ENCODE data around the gene STEAP3. TPM values are rescaled to one million over a fixed set of nuclear protein-coding genes. Genes with fewer than 3 reads are reported as not detected.

The STEAP3 gene
- polyA plus RNA-seq, 4 donors: 1.3 to 19.2 (median 3.2) TPM

DNA sequence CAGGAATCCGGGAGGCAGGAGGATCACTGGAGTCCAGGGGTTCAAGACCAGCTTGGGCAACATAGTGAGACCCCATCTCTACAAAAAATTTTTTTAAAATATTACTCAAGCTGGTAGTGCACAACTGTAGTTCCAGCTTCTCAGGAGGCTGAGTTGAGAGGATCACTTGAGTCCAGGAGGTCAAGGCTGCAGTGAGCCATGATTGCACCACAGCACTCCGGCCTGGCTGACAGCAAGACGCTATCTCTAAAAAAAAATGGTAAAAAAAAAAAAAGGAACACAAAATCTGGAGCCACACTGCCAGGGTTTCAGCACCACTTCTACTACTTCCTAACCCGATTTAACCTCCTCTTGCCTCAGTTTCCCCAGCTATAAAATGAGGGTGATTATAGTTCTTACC, 57.0 kb downstream of the STEAP3 start:
- DNase-seq: no peak
- Histone ChIP-seq H3K4me3 (ENCODE audit: low read depth in 1 of 3, low read length in 3 of 3) (no peak overlapping the region), H3K4me1 (ENCODE audit: control insufficient read depth in 3 of 3, insufficient read depth in 2 of 3, low read depth in 1 of 3, low read length in 2 of 3) (no peaks in the 10 kb centered on the region), H3K36me3 (ENCODE audit: control insufficient read depth in 3 of 3, insufficient read depth in 2 of 3, low read depth in 1 of 3, low read length in 3 of 3) (no peaks in the 10 kb centered on the region), H3K27me3 (ENCODE audit: control insufficient read depth in 3 of 3, insufficient read depth in 3 of 3, low read length in 3 of 3) (peaks cover 0 to 5% (median 0%) of the 10 kb centered on the region in 3 donors), H3K27ac (ENCODE audit: low read depth in 1 of 3, low read length in 2 of 3) (no peak overlapping the region), H3K9me3 (ENCODE audit: control insufficient read depth in 2 of 2, insufficient read depth in 1 of 2, low read depth in 1 of 2, low read length in 1 of 2) (no peaks in the 10 kb centered on the region)
- WGBS, 3 donors: 61 to 78% (median 69%) methylated on average over 4 of the region's 4 CpGs
- FAIRE-seq: no peak

DNA sequence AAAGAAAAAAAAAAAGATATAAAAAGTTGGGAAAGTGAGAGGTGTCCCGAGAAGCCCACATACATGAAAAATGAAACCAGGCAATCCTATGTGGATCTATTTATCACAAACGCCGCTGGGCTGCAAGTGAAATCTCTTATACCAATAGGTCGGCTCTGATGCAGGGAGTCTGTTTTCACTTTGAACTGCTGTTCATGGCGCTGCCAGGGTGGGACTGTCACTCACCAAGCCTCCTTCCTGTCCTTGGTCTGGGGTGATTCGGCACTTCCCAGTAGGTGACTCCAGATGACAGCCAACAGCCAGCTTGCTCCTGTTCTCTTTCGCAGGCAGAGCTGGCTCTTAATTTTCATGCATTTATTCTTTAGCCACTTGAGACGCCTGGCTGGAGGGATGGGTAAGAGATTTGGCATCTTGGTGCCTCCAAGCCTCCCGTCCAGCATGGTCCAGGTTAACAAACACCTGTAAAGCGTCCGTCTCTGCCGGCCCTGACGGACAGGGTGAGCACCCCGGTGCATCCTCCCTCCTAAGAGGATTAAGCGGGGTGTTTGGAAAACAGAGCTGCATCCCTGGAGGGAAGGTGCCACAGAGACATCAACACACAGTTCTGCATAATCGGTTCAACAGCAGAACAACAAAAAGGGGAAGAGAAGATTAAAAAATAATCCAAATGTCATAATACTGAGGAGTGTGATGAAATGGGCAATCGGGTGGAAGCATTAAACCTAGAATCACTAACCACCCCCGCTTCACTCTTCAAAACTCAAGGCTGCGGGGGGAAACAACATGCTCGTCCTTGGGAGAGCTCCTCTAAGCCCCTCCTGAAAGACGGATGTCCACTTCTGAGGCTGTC, 58.7 kb downstream of the STEAP3 start:
- DNase-seq: no peak
- Histone ChIP-seq H3K9me3 (ENCODE audit: control insufficient read depth in 2 of 2, insufficient read depth in 1 of 2, low read depth in 1 of 2, low read length in 1 of 2) (no peaks in the 10 kb centered on the region), H3K27me3 (ENCODE audit: control insufficient read depth in 3 of 3, insufficient read depth in 3 of 3, low read length in 3 of 3) (peaks cover 0 to 5% (median 0%) of the 10 kb centered on the region in 3 donors), H3K4me3 (ENCODE audit: low read depth in 1 of 3, low read length in 3 of 3) (no peak overlapping the region), H3K27ac (ENCODE audit: low read depth in 1 of 3, low read length in 2 of 3) (no peak overlapping the region), H3K4me1 (ENCODE audit: control insufficient read depth in 3 of 3, insufficient read depth in 2 of 3, low read depth in 1 of 3, low read length in 2 of 3) (no peaks in the 10 kb centered on the region), H3K36me3 (ENCODE audit: control insufficient read depth in 3 of 3, insufficient read depth in 2 of 3, low read depth in 1 of 3, low read length in 3 of 3) (no peaks in the 10 kb centered on the region)
- WGBS, 3 donors: 75 to 80% (median 78%) methylated on average over 21 of the region's 21 CpGs
- FAIRE-seq: no peak

DNA sequence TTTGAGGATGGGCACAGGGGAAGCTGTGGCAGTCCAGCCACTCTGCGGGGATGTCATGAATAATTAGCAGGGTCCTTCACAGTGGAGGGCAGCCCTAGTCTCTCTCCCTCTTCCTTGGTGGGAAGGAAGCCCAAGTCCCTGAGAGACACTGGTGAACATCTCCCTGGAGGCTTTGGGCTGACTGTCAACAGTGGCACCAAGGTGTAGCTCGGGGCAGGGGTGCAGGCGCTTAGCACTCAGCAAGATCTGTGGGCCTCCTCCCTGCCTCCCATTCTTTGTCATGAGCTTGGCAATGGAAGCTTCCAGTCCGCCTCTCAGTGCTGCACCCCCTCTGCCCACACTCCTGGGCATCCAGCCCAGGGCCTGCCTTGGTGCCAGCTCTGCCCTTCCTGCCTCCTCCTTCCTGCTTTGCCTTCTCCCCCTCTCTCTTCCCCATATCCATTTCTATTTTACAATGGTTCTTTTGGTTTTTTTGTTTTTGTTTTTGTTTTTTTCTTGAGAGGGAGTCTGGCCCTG, 59.4 kb downstream of the STEAP3 start:
- Histone ChIP-seq H3K27me3 (ENCODE audit: control insufficient read depth in 3 of 3, insufficient read depth in 3 of 3, low read length in 3 of 3) (peaks cover 0 to 5% (median 0%) of the 10 kb centered on the region in 3 donors), H3K9me3 (ENCODE audit: control insufficient read depth in 2 of 2, insufficient read depth in 1 of 2, low read depth in 1 of 2, low read length in 1 of 2) (no peaks in the 10 kb centered on the region), H3K36me3 (ENCODE audit: control insufficient read depth in 3 of 3, insufficient read depth in 2 of 3, low read depth in 1 of 3, low read length in 3 of 3) (no peaks in the 10 kb centered on the region), H3K27ac (ENCODE audit: low read depth in 1 of 3, low read length in 2 of 3) (no peak overlapping the region), H3K4me1 (ENCODE audit: control insufficient read depth in 3 of 3, insufficient read depth in 2 of 3, low read depth in 1 of 3, low read length in 2 of 3) (no peaks in the 10 kb centered on the region), H3K4me3 (ENCODE audit: low read depth in 1 of 3, low read length in 3 of 3) (no peak overlapping the region)
- FAIRE-seq (no peak), DNase-seq (no peak)
- 79 to 93% (median 82%) methylated on average over 4 of the region's 4 CpGs for WGBS, 3 donors

DNA sequence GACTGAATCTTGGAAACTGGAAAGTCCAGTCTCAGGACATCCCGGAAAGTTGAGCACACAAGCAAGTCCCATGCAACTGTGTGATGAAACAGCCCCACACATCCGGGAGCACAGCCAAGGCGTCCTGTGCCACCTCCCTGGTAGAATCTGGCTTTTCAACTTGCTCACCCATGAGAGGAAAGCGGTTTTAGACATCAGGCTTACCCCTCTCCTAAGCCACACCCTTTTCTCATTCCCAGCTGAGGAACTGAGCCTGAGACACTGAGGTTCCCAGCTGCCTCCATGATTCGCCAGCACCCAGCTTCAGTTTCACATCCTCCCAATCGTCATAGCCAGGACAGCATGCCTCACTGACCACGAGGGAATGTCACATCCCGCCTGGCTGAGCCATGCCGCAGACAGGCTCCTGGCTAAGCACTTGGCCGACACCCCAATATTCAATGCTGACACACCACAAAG, 60.3 kb downstream of the STEAP3 start:
- no peaks in the 10 kb centered on the region for H3K36me3 ChIP-seq (ENCODE audit: control insufficient read depth in 3 of 3, insufficient read depth in 2 of 3, low read depth in 1 of 3, low read length in 3 of 3)
- DNase-seq (no peak), FAIRE-seq (no peak)
- H3K4me3 ChIP-seq (ENCODE audit: low read depth in 1 of 3, low read length in 3 of 3): no peak overlapping the region
- no peak overlapping the region for H3K27ac ChIP-seq (ENCODE audit: low read depth in 1 of 3, low read length in 2 of 3)
- H3K4me1 ChIP-seq (ENCODE audit: control insufficient read depth in 3 of 3, insufficient read depth in 2 of 3, low read depth in 1 of 3, low read length in 2 of 3): no peaks in the 10 kb centered on the region
- 67 to 74% (median 69%) methylated on average over 10 of the region's 10 CpGs for WGBS, 3 donors
- peaks cover 0 to 5% (median 0%) of the 10 kb centered on the region in 3 donors for H3K27me3 ChIP-seq (ENCODE audit: control insufficient read depth in 3 of 3, insufficient read depth in 3 of 3, low read length in 3 of 3)
- H3K9me3 ChIP-seq (ENCODE audit: control insufficient read depth in 2 of 2, insufficient read depth in 1 of 2, low read depth in 1 of 2, low read length in 1 of 2): no peaks in the 10 kb centered on the region

DNA sequence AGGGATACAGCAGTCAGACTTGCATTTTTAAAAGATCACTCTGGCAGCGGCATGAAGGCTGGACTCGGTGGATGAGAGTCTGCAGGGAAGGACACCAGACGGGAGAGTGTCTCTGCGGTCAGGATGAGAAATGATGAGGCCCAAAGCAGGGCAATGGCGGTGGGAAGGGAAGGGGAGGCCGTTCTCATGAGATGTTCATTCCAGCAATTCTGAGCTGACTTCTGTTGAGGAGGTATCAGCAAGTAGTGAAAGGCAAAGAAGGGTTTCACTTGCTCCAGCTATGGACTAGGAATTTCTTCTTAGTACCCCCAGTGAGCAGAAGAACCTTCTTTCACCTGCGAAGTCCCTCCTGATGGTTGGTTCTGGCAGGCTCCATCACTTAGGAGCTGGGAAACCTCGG, 63.0 kb downstream of the STEAP3 start:
- H3K27ac ChIP-seq (ENCODE audit: low read depth in 1 of 3, low read length in 2 of 3): no peak overlapping the region
- 78 to 83% (median 81%) methylated on average over 8 of the region's 8 CpGs for WGBS, 3 donors
- no peaks in the 10 kb centered on the region for H3K9me3 ChIP-seq (ENCODE audit: control insufficient read depth in 2 of 2, insufficient read depth in 1 of 2, low read depth in 1 of 2, low read length in 1 of 2)
- H3K27me3 ChIP-seq (ENCODE audit: control insufficient read depth in 3 of 3, insufficient read depth in 3 of 3, low read length in 3 of 3): peaks cover 0 to 5% (median 0%) of the 10 kb centered on the region in 3 donors
- no peak overlapping the region for H3K4me3 ChIP-seq (ENCODE audit: low read depth in 1 of 3, low read length in 3 of 3)
- no peaks in the 10 kb centered on the region for H3K36me3 ChIP-seq (ENCODE audit: control insufficient read depth in 3 of 3, insufficient read depth in 2 of 3, low read depth in 1 of 3, low read length in 3 of 3)
- FAIRE-seq: no peak
- no peaks in the 10 kb centered on the region for H3K4me1 ChIP-seq (ENCODE audit: control insufficient read depth in 3 of 3, insufficient read depth in 2 of 3, low read depth in 1 of 3, low read length in 2 of 3)
- no peak for DNase-seq

DNA sequence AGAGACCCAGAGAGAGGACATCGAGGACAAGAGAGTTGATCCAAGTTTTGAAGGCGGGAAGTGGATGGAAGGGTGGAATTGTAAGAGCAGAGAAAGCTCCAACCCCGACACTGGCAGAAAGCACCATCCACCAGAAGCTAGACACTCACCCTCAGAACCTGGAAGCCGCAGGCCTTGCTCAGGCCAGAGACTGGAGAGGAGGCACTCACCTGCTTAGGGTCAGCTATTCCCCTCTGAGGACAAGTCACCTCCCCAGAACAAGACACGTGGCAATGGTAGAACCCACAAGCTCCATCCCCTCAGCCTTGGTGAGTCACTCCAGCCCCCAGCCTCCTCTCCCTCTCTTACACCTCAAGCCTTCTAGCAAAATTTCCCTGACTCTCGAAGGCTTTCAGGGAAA, 64.9 kb downstream of the STEAP3 start:
- 81 to 88% (median 83%) methylated on average over 6 of the region's 6 CpGs for WGBS, 3 donors
- Histone ChIP-seq H3K36me3 (ENCODE audit: control insufficient read depth in 3 of 3, insufficient read depth in 2 of 3, low read depth in 1 of 3, low read length in 3 of 3) (no peaks in the 10 kb centered on the region), H3K4me1 (ENCODE audit: control insufficient read depth in 3 of 3, insufficient read depth in 2 of 3, low read depth in 1 of 3, low read length in 2 of 3) (no peaks in the 10 kb centered on the region), H3K27me3 (ENCODE audit: control insufficient read depth in 3 of 3, insufficient read depth in 3 of 3, low read length in 3 of 3) (no peaks in the 10 kb centered on the region), H3K4me3 (ENCODE audit: low read depth in 1 of 3, low read length in 3 of 3) (no peak overlapping the region), H3K9me3 (ENCODE audit: control insufficient read depth in 2 of 2, insufficient read depth in 1 of 2, low read depth in 1 of 2, low read length in 1 of 2) (no peaks in the 10 kb centered on the region), H3K27ac (ENCODE audit: low read depth in 1 of 3, low read length in 2 of 3) (no peak overlapping the region)
- DNase-seq (no peak), FAIRE-seq (no peak)

DNA sequence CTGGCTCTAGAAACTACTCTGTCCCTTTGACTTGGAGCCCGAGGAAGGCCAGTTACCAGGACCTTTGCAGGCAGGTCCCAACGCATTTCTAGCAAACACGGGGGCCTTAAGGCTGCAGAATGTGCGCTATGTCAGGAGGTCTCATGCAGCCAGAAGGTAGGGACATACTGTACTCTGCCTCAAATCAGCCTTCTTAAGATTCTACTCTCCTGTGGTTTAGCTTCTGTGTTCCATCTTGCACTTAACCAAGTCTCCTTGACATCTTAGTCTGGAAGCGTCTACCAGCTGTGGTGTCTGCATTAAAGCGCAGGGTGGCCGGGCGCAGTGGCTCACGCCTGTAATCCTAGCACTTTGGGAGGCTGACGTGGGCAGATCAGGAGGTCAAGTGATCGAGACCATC, 65.5 kb downstream of the STEAP3 start:
- H3K27me3 ChIP-seq (ENCODE audit: control insufficient read depth in 3 of 3, insufficient read depth in 3 of 3, low read length in 3 of 3): no peaks in the 10 kb centered on the region
- H3K27ac ChIP-seq (ENCODE audit: low read depth in 1 of 3, low read length in 2 of 3): no peak overlapping the region
- no peak overlapping the region for H3K4me3 ChIP-seq (ENCODE audit: low read depth in 1 of 3, low read length in 3 of 3)
- H3K36me3 ChIP-seq (ENCODE audit: control insufficient read depth in 3 of 3, insufficient read depth in 2 of 3, low read depth in 1 of 3, low read length in 3 of 3): no peaks in the 10 kb centered on the region
- FAIRE-seq (no peak), DNase-seq (no peak)
- H3K4me1 ChIP-seq (ENCODE audit: control insufficient read depth in 3 of 3, insufficient read depth in 2 of 3, low read depth in 1 of 3, low read length in 2 of 3): no peaks in the 10 kb centered on the region
- 71 to 92% (median 75%) methylated on average over 11 of the region's 11 CpGs for WGBS, 3 donors
- no peaks in the 10 kb centered on the region for H3K9me3 ChIP-seq (ENCODE audit: control insufficient read depth in 2 of 2, insufficient read depth in 1 of 2, low read depth in 1 of 2, low read length in 1 of 2)

DNA sequence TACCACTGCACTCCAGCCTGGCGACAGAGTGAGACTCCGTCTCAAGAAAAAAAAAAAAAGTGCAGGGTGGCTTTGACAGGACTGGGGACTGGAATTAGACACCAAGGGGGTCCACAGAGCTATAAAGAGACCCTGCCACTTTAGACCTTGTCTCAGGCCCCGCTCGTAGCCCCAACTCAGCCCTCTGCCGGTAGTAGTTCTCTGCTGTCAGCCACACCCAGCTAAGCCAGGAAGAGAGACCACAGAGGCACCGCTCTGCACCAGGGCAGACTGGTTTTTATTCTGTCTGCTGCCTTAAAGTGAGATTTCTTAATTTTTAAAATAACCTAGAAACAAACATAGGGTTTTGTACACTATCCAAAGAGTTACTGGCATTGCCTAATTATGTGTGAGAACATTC, 66.0 kb downstream of the STEAP3 start:
- no peaks in the 10 kb centered on the region for H3K9me3 ChIP-seq (ENCODE audit: control insufficient read depth in 2 of 2, insufficient read depth in 1 of 2, low read depth in 1 of 2, low read length in 1 of 2)
- no peak overlapping the region for H3K4me3 ChIP-seq (ENCODE audit: low read depth in 1 of 3, low read length in 3 of 3)
- H3K4me1 ChIP-seq (ENCODE audit: control insufficient read depth in 3 of 3, insufficient read depth in 2 of 3, low read depth in 1 of 3, low read length in 2 of 3): no peaks in the 10 kb centered on the region
- no peaks in the 10 kb centered on the region for H3K27me3 ChIP-seq (ENCODE audit: control insufficient read depth in 3 of 3, insufficient read depth in 3 of 3, low read length in 3 of 3)
- 89 to 94% (median 91%) methylated on average over 6 of the region's 6 CpGs for WGBS, 3 donors
- no peak for DNase-seq
- H3K27ac ChIP-seq (ENCODE audit: low read depth in 1 of 3, low read length in 2 of 3): no peak overlapping the region
- peaks cover 0 to 2% (median 0%) of the 10 kb centered on the region in 3 donors for H3K36me3 ChIP-seq (ENCODE audit: control insufficient read depth in 3 of 3, insufficient read depth in 2 of 3, low read depth in 1 of 3, low read length in 3 of 3)
- no peak for FAIRE-seq

Data from small intestine (tissue), 7 donors.